Tongue (tissue), 2 donors: Measurements from ENCODE around the gene CRISPLD2. TPM values are rescaled to one million over a fixed set of nuclear protein-coding genes. Genes with fewer than 3 reads are reported as not detected.
"Not testable (repeated sequence)": the region's sequence is repeated elsewhere in the genome, so short reads cannot be mapped to it uniquely, and the experiment has no call there.

Experiments
- DNase-seq: peaks from one replicate; pipeline ENCODE4 v3.0.0-alpha.2; 2015
- total RNA-seq: library from RNA; depleted of rRNA; stranded (reverse); fragments of >200 nt; gene quantifications from one replicate; pipeline ENCODE4 v1.2.3, GENCODE V29; 2014

CRISPLD2 gene
- total RNA-seq, 1 donor from 2014 or later: 40.8 TPM

- DNase-seq: no peak
These were observed 20.2 kb downstream of the CRISPLD2 start for GRCh38 chr16:84839956-84840355.

DNA sequence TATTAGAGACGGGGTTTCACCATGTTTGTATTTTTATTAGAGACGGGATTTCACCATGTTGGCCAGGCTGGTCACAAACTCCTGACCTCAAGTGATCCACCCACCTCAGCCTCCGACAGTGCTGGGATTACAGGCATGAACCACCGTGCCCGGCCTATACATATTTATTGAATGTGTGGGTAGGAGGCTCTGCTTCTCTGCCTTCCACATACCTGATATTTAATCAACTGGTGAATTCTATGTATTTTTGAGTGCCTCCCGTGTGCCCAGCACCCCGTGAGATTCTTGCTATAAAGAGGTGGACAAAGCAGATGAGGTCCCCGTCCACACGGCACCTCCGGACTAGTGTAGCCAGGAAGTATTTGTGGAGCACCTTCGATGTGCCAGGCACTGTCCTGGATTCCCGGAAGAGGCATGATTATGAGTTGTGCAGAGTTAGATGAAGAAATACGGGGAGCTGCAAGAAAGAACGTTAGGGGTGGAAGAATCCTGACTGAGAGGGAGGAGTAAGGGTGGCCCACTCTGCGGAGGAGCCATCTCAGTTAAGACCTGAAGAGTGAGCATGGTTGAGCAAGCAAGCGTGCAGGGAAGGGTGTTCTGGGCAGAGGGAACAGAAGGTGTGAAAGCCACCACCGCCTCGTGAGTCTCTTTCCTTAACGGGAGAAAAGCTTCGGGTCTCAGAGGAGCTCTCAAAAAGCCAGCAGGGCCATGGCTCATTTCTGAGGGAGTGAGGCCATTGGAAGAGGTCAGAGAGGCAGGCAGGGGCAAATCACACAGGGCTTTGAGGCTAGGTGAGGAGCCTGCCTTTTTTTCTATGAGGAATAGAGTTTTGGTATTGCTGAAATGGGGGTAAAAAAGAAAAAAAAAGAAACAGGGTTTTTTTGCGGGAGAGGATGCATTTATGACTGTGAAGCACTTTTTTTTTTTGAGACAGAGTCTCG, 21.2 kb downstream of the CRISPLD2 start:
- no peak for DNase-seq

DNA sequence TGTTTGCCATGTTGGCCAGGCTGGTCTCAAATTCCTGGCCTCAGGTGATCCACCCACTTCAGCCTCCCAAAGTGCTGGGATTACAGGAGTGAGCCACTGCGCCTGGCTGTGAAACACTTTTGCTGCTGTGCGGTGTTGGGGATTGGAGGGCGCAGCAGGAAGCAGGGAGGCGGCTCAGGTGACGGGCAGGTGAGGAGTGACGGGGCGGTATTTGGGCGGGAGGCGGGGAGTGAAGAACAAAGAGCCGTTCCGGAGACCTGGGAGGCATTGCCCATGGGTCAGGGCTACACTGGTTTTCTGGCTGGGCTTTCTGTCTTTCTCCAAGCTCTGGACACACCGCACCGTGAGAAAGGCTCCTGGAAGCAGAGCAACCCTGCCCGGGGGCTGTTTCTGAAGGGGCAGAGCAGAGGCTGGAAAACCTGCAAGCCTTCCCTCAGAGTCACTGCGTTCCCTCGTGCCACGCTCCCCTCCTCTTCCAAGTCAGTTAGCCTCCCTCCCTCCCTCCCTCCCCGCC, 22.1 kb downstream of the CRISPLD2 start:
- DNase-seq: no peak

DNA sequence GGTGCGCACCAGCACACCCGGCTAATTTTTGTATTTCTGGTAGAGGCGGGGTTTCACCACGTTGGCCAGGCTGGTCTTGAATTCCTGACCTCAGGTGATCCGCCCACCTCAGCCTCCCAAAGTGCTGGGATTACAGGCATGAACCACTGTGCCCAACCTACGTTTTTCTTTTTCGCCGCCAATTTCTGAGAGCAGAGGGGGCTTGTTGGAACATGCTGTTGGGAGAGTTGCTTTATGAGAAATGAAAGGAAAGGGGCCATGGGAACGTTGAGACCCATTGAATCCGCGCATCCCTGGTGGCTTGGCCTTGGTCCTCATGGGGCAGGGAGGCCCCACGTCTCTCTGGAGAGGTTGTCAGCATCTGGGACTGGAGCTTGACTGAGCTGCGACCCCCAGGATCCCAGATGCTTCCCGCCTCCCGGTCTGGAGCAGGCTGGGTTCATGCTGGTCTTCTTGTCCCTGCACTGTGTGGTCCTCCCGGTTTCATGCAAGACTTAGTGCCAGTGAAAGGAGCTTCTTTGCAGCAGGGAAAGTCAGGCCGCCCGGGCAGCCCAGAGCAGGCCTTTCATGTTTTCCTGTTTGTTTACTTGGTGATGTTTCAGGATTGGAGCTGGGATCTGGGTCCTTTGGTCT, 22.8 kb downstream of the CRISPLD2 start:
- DNase-seq: no peak

- DNase-seq: no peak
These were observed 23.6 kb downstream of the CRISPLD2 start for GRCh38 chr16:84843149-84844048.

DNA sequence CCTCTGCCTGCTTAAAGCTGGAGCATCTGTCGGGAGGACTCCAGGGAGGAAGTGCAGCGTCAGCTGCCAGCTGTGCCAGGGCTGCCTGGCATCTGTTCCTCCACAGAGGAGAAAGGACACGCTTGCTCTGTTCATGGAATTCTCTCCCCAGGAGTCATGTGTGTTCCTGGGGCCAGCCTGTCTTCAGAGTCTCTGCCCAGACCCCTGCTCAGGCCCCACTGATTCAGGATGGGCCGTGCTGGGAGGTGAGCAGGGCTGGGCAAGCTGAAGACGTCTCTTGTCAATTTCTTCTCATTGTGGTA, 24.2 kb downstream of the CRISPLD2 start:
- DNase-seq: peak; percentile 94

GRCh38 chr16:84844559-84845495, 25.0 kb downstream of the CRISPLD2 start:
- DNase-seq: no peak

GRCh38 chr16:84845496-84846002, 25.8 kb downstream of the CRISPLD2 start:
- DNase-seq: no peak

GRCh38 chr16:84847564-84848355, 28.0 kb downstream of the CRISPLD2 start:
- no peak for DNase-seq

- DNase-seq: no peak
These were observed 29.3 kb downstream of the CRISPLD2 start for GRCh38 chr16:84848986-84849634.

- DNase-seq: no peak
These were observed 30.0 kb downstream of the CRISPLD2 start for GRCh38 chr16:84849751-84850150.

GRCh38 chr16:84850714-84851113, 30.9 kb downstream of the CRISPLD2 start:
- DNase-seq: no peak

DNA sequence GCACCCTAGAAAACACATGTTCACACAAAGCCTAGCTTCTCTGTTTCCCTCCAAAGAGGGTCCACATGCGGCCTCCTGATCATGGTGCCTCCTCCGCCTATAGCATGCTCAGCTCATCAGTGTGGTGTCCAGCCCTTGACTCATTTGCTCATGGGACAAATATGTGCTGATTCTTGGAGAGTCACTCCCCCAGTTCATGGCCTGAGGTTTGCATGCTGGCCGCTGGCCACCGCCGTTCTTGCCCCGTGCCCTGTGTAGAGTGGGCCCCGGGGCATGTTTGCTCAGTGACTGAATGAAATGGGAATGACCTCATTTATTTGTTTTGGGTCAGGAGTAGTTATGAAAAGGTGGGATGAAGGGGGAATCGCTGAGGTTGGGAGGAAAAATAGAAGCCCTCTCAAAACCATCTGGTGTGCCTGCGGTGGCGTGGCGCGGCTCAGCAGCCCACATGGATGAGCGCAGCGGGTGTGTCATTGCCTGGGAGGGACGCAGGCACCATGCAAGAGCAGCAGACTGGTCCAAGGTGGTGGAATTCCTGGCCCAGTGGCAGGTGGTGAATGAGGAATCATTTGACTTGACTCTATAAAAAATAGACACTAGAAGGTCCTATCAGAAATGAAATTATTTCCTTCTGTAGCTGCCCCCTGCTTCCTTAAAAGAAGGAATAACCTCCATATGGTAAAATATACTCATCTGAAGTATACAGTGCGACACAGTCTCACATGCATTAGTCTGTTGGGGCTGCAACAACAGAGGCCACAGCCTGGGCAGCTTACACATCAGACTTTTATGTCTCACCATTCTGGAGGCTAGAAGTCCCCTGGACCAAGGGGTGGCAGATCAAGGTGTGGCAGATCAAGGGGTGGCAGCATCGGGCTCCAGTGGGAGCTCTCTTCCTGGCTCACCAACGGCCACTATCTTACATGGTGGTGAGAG, 31.7 kb downstream of the CRISPLD2 start:
- no peak for DNase-seq

DNA sequence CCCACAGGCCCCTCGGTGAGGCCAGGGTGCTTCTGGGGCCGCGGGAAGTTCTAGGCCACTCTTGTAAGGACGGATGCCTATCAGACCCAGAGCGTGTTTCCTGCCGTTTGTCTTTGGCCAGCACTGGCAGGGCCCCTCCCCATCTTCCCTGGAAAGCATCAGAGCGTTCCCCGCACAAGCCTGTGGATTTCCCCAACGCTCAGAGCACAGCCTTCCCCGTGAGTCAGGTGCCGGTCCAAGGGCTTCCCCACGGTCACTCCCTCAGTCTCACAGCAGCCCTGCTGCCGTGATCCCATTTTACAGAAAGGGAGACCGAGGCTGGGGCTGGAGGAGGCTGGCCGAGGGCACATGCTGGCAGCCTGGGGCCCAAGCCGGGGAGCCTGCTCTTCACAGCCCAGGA, 33.7 kb downstream of the CRISPLD2 start:
- no peak for DNase-seq

DNA sequence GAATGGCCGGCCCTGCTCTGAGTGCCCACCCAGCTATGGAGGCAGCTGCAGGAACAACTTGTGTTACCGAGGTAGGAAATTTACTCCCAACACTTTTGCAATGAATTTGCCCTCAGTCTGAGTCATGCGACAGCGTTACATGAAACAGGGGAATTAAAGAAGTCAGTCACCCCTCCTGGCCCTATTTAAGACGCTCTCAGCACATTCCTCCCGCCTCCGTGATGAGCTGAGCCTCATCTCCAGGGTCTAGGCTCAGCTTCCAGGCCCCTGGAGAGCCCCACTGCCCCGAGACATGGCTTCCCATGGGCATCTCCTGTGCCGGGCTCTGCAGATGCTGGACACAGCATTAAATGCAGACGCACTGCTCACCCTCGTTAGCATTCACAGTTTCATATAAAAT, 35.0 kb downstream of the CRISPLD2 start:
- DNase-seq: no peak

DNA sequence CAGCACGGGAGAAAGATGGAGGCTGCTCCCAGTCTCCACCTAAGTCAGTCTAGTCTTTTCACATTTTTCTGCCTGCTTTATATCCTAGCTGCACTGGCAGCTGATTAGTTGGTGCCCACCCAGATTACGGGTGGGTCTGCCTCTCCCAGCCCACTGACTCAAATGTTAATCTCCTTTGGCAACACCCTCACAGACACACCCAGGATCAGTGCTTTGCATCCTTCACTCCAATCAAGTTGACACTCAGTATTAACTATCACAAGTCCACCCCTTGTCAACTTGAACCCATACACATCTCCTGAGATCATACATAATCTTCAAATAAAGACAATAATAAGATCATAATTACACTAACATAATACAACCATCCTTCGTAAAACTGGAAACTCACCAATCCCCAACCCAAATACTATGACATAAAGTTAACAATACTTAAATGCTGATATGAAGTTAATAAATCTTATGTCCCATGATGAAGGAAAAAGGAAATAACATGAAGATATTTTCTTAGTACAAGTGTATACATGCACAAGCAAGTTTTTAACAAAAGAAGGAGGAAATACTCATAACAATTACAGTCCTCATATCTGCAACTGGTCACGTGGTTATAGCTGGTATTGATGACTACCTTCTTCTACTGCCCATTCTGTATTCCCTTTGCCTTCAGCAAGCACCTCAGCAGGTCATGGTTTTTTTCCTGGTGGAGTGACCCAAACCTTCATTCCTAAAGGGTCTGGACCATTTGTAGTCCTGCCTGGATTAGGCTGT, 35.8 kb downstream of the CRISPLD2 start:
- DNase-seq: not testable (repeated sequence)

DNA sequence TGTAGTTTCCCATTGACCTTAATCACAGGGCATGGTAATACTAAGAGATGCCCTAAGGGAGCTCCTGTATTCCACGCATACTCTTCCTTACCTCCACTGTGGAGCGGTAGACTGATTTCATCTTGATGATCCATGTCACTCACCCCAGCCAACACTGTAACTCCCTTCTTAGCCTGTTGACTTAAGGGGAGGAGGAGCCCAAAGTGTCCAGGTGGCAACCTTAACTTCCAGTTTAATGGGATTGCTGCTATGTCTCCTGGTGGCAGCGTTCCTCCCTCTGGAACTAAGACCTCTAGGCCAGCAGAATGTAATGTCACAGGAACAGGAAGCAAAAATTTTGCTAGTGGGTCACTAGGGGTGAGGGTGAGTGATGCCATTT, 36.4 kb downstream of the CRISPLD2 start:
- DNase-seq: not testable (repeated sequence)

DNA sequence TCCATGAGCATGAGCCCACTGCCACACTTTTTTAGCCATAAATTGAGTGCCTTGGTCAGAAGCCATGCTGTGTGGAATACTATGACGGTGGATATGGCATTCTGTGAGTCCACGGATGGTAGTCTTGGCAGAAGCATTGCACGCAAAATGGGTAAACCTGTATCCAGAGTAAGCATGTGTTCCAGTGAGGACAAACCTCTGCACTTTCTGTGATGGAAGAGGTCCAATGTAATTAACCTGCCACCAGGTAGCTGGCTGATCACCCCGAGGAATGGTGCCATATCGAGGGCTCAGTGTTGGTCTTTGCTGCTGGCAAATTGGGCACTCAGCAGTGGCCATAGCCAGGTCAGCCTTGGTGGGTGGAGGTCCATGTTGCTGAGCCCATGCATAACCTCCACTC, 37.0 kb downstream of the CRISPLD2 start:
- DNase-seq: not testable (repeated sequence)
